HG03432 (cell line): ENCODE data around the gene PSMA1.
"Not testable (repeated sequence)": the region's sequence is repeated elsewhere in the genome, so short reads cannot be mapped to it uniquely, and the experiment has no call there.

ENCODE experiments used
- ATAC-seq: cut with Tn5 transposase; IDR thresholded peaks from one replicate; pipeline ENCODE4 v1.9.1; 2021; ENCODE audit warnings: mild to moderate bottlenecking, moderate library complexity; ENCODE audit not compliant: unreplicated experiment

Gene PSMA1

DNA sequence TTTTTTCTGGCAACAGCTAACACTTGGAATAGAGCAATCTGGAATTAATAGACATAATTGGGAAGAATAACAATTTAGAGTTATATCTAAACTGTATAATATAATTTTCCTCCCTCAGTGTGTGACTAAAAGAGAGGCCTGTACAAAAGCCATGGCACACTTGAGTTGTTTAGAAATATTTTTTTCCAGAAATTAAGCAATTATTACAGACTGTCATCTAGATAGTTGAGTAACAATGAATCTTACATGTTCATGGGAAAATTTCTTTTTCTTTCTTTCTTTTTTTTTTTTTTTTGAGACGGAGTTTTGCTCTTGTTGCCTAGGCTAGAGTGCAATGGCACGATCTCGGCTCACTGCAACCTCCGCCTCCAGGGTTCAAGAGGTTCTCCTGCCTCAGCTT is 15.0 kb upstream of the PSMA1 start:
- not testable (repeated sequence) for ATAC-seq

DNA sequence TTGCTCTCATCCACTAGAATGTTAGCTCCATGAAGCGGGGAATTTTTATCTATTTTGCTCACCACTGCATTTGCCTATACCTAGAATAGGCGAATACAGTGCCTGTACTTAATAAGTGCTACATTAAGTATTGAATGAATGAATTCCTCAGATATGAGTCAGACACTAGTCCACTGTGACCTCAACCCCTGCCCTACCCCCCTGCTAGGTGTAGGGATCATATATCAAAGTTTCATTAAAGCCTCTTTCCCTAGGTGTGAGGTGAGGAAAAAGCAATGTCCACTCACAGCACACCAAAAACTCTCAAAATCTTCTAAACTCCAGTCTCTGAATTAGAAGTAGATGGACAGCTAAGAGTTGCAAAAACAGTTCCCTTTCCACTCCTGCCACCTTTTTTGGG is 9.8 kb upstream of the PSMA1 start:
- ATAC-seq = no peak

DNA sequence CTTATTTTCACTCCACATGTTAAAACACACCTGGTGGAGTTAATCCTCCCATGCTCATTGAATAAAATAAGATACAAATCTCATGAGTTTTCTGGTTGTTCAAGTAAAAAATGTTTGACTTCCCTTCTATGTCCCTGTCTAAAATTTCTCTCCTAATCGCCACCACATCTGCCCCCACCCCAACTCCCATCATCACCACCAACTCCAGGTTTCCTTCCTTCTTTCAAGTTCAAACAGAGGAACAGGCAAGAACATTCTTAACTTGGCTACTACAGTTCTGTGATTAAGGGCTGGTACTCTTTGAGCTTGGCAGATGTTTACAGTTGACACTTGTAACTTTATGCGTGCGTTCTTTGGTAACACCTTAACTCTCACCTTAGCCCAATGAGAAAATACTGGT is 9.1 kb upstream of the PSMA1 start:
- no peak for ATAC-seq

DNA sequence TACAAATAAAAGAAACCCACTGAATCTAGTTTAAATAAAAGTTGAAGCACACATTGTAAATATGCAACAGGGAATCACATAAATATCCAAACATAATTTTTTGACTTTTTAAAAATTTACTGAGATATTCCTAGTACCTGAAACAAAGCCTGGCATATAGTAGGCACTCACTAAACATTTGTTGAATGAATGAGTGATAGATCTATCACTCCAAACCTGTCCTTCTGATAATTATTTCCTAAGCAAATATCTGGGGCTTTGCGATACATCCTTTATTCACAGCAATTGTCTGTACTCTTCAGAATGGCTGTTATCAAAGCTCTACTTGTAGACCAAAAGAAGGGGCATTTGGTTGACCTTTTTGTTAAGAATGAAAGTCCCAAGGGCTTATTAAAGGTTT is 2.6 kb upstream of the PSMA1 start:
- no peak for ATAC-seq

DNA sequence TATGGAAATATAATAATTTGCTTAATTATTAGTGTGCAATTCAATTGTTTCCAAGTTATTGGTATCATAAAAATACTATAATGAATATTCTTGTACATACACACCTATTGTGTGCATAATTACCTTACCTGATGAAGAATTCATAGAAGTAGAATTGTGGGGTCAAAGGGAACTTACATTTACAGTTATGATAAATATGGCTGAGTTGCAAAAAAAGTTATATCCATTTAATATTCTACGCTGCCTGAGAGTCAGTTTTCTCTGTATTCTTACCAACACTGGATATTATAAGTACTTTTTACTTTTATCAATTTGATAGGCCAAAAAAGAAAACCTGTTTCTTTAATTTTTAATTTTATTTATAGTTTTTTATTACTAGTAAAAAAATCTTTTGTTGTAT is 2.1 kb upstream of the PSMA1 start:
- ATAC-seq = no peak

DNA sequence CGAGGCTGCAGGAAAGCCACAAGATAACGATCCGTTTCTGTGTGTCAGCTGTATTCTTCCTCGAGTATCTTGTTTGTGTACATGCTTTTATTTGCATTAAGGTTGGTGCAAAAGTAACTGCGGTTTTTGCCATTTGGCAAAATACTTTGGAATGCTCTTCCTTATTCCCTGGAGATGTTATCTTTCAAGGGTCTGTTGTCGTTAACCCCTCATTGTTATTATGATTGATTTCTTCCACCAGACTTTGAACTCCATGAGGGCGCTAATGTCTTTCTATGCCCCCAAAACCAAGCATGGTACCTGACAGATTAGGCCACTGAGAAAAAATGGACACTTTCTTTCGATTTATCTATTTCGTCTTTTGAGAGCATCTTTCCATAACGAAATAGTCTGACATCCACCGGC is 563 bp upstream of the PSMA1 start:
- no peak for ATAC-seq

DNA sequence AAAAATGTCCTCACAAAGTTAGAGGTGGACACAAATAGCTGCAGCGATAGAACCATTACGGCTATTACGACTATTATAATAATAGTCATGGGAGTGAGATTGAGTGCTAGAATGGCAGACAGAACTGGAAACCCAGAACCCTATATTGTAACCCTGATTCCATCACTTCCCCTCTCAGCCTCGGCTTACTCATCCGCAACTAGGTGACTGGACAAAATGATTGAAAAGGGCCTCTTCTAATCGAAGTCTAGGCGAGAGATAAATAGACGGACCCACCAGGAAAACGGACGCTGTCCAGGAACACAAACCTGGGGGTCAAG is 629 bp downstream of the PSMA1 start:
- peak; percentile 4 for ATAC-seq

DNA sequence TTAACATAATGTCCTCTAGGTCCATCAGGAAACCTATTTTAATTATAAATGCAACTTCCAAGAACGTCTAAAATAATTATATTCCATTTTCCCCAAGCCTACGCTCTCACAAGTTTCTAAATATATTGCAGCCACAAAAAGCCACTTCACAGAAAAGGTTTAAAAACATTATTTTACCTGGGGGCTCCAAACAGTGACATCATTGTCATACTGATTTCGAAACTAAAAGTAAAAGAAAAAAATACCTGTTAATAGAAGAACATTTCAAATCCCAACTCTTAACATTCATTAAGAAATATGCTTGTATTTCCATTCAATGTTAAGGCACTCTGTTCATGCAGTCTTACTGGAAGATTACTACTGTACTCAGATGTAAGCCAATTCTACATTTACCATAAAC is 1.4 kb downstream of the PSMA1 start:
- no peak for ATAC-seq

DNA sequence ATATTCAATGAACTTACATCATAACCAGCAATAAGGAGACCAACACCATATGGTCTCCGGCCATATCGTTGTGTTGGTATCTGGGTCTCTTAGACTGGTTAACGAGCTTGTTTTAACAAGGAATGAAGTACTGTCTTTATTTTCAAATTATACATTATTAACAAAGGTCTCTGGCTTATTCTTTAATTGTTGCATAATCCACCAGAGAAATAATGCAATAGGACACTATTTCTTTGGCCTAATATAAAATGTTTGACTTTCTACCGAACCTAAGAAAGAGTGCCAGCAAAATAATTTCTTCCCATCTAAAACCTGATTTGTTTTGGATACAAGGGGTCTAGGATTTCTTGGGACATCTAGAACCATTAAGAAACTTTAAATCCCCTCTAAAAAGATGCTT is 6.4 kb downstream of the PSMA1 start:
- ATAC-seq = no peak

DNA sequence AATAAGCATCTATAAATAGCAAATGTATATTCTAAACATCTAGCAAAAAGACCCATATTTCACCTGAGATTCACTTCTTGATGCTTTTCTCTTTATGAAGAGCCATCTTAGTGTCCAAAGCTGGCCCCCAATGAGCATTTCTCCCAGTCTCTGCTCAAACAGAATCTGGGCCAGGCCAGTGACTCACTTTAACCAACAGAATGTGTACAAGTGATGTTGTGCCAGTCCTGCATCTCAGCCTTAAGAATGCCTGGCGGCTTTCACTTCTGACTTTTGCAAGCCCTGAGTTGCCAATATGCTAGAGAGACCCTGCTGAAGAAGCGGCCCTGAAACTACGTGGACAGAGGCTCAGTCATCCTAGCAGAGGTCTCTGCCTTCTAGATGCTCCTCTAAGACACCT is 13.7 kb downstream of the PSMA1 start:
- no peak for ATAC-seq

DNA sequence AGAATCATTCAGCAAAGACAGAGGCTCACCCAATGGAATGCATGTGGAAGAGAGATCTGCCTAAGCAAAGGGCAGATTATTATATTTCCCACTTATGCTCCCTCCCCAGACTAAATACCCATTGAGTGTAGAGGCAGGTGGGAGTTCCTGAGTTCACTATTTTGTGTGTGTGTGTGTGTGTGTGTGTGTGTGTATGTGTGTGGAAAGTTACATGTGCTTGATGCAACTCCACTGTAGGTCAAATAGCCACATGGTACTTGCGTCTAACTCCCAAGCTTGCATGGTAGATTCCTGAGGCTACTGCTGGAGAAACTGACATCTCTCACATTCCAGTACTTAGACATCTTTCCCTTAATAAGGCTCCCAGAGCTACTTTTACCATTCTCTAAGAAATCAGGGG is 17.2 kb downstream of the PSMA1 start:
- no peak for ATAC-seq

DNA sequence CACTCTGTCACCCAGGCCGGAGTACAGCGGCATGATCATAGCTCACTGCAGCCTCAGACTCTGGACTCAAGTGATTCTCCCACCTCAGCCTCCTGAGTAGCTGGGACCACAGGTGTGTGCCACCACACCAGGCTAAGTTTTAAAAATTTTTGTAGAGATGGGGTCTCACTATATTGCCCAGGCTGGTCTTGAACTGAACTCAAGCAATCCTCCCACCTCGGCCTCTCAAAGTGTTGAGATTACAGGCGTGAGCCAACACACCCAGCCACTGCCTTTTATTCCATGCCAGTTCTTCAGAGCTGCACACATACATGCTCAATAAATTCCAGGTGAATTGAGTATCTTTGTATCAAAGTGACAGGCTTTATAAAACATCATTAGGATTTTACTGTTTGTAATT is 18.1 kb downstream of the PSMA1 start:
- no peak for ATAC-seq

DNA sequence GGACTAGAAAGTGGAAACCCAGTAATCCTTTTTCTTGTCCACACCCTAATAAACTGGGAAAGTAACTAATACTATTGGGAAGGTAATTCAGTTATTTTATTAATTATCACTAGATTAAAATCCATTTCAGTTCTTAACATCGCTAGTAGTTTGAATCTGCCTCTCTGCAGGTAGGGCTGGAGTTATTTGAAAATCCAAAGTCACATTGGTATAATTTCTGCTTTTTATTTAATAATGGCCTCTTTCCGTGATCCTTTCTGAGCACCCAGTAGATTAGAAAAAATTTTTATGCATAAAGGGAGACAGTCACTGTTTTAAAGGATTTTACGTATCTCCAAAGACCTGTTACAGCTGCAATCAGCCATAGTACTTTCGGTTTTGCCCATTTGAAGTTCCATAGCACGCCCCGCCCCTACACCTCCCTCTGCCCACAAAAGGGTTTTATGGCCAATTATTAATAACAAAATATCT is 20.0 kb downstream of the PSMA1 start:
- ATAC-seq = peak; percentile 67

DNA sequence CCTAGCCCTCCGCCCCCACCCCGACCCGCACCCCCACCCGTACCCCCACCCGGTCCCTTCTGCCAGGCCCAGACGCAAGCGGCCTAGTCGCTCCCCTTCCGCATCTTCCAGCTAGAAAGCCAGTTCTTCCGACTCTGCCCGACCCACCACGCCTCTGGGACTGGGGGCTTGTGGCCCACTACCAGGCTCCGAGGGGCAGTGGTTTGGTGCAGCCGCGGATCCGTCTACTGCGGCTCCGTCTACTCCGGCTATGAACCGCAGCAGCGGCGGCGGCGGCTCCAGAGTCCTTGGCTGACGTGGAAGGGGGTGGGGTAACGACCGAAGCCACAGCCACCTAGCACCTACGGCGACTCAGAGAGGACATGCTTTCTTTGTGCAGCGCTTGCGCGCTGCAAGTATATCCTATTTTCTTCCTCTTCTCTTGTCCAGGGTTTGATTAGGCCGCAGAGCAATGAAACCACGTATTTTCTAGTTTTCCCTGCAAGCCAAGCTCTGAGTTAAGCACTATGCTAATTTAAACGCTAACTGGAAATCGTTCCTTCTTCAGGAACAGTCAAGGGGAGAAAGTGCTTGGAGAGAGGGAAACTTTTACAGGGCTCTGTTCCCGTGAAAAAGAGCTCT is 20.5 kb downstream of the PSMA1 start, which contains the start of gene COPB1:
Gene COPB1, minus strand, starts transcription at position 252 of the 621 bp plus-strand sequence. CDS start 883 bp downstream, outside the sequence.
- ATAC-seq = peak; percentile 94

DNA sequence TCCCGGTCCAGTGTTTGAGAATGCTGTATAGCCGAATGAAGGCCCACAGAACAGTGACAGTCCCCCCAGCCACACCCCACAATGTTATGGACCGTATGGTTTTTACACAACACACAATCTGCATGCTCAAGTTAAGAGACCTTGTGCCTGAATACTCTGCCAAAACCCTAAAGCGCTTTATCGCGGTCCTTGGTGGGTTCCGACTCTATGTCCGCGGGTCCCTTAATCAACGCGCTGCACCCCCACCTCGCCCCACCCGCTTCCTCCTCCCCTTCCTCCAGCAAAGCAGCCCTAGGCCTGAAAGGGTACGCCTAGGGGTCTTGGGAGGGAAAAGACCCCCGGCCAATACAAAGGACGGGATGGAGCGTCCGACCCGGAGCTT is 21.0 kb downstream of the PSMA1 start:
- peak; percentile 15 for ATAC-seq

DNA sequence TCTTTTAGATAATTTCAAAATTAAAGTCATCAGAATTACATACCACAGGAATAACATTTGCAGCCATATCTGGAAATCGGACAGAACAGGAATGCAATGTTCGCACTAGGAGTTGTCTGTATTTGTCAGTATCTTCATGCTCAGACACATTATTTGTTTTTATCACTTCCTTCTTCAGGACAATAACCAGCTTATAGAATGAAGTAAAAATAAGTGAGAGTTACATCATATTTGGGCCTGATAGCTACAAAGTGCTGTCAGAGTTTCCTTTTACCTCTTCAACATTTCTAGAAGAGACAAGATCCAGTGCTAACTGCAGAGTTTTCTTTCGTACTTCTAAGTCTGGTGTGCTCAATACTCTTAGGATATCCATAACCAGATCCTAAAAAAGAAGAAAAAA is 39.5 kb downstream of the PSMA1 start:
- ATAC-seq = no peak

DNA sequence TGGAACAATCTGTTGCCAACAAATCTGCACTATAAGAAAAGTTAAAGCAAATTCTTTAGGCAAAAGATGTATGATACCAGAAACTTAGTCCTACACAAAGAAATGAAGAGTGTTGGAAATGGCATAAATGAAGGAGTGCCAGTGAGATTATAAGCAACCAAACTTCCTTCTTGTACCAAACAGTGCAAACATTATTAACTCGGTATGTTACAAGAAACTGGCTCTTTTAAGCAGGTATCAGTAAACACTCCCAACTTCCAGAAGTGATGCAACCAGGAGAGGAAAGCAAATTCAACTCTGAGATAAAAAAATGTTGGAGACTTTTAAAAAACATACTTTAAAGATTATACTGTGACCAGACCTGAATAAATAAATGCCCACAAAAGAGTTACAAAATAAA is 49.1 kb downstream of the PSMA1 start:
- ATAC-seq = no peak

DNA sequence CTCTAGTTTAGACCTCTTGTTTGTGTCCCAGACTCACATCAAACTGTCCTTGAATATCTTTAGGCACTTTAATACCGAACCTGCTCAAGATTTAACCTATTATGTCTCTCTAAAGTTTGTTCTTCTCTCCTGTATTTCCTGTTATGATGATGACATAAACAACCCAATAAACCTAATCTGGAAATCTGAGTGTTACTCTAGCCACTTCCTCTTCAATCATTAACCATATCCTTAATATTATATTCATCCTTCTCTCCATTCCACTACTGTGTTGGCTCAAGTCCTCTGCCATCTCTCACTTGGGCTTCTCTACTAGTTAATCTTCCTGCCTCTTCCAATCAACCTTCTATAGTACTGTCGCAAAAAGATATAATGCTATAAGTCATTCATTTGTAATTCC is 56.6 kb downstream of the PSMA1 start:
- ATAC-seq = no peak

DNA sequence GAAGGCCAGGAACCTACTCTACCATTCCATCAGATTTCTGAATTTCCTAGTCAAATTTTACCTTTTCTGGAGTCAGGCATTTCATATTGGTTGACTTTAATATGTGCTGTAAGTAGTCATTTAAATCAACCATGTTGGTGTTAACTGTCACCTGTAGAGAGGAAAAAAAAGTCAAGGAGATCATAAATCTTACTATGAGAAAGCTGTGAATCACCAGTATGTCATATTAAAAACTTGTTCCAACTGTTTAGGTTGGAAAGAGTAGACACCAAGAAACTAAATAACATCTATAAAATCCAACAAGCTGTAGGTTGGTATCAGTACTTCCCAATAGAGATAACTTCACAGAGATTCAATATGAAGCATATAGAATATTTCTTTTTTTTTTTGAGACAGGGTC is 60.0 kb downstream of the PSMA1 start:
- ATAC-seq = no peak

DNA sequence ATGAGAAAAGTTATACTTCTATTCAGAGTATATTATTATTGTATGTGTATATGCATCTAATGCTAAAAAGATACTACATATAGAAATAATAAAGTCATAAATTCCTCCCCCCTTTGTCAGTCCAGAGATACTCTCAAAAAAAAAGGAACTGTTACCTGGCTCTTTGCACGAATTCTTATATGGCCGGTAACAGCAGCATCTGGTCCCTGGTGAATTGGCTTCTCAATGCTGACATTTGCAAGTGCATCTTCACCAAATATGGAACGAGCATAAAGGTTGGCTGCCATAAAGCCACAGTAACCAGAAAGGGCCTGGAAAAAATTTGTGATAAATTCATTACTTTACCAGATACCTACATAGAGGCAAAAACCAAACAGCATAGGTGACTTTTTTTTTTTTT is 61.8 kb downstream of the PSMA1 start:
- no peak for ATAC-seq

DNA sequence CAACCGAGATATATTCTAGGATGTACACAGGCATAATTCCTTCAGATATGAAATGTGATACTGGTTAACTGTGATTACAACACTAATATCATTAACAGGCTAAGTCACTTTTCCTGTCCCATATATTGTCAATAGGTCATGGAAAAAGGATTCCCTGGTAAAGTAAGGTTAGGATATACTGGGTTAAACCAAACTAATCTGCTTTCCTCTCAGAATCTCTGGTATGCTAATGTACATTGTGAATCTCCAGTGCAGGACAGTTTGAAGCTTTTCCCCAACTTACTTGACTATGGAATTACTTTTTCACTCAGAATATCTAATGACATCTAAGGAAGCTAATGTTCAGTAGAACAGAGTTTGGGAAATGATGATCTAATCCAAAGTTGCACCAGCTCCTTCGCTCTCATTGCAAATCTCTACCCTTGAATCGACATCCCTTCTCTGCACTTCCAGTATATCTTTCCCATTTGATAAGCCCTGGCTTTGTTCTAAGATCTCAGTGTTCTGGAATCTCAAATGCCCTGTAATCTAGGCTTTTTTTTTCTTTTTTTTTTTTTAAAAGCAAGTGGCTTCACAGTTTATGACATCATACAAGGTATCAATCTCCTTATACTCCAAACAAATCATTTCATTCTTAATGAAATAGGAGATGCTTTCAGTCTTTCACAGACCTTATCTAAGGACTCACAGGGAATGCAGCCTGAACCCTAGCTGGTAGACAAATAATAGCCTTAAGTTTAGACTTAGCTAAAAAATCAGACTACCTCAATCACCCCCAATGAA is 64.3 kb downstream of the PSMA1 start:
- no peak for ATAC-seq
